Left ventricle myocardium inferior (tissue), 1 donor: Measurements from ENCODE around the gene DISP3. TPM values are rescaled to one million over a fixed set of nuclear protein-coding genes. Genes with fewer than 3 reads are reported as not detected.

Source experiments
- DNase-seq: peaks from one replicate; pipeline ENCODE4 v3.0.0-alpha.2; 2020
- H3K27ac ChIP-seq: fragments of 200-600 bp; replicated peaks from 2 replicates; pipeline ENCODE4 v1.8.0; 2021
- H3K27me3 ChIP-seq: fragments of 200-600 bp; 2 replicates; pipeline ENCODE4 v1.8.0; 2021; ENCODE audit warnings: low read depth
- H3K36me3 ChIP-seq: fragments of 200-600 bp; 2 replicates; pipeline ENCODE4 v1.8.0; 2021
- H3K4me1 ChIP-seq: fragments of 200-600 bp; 2 replicates; pipeline ENCODE4 v1.8.0; 2021
- H3K4me3 ChIP-seq: fragments of 200-600 bp; 2 replicates; pipeline ENCODE4 v1.8.0; 2021; ENCODE audit warnings: mild to moderate bottlenecking, moderate library complexity
- H3K9me3 ChIP-seq: fragments of 200-600 bp; replicated peaks from 2 replicates; pipeline ENCODE4 v1.8.0; 2021
- intact Hi-C: fragments of 100-400 bp; cut with micrococcal nuclease; formaldehyde crosslinking; loops from one replicate; pipeline ENCODE4 v1.11.0; 2022
- total RNA-seq: library from RNA; stranded (reverse); fragmentation: NEBNext Ultra II Directional; extraction: Animal tissue kit (Norgen Biotek cat#: 25700); gene quantifications from one replicate; pipeline ENCODE4 v1.2.1, GENCODE V29; 2021
- TF ChIP-seq, protein P1 (sequence below): fragments of 200-600 bp; IDR thresholded peaks from 2 replicates; pipeline ENCODE4 v1.8.0; 2021; ENCODE audit warnings: antibody characterized with exemption, mild to moderate bottlenecking, borderline replicate concordance
- donor health status: DM: no; HTN: yes; CAD: no; lungs with severe emphysema.

DISP3 gene
- total RNA-seq, 1 donor from 2014 or later, result not detected

DNA sequence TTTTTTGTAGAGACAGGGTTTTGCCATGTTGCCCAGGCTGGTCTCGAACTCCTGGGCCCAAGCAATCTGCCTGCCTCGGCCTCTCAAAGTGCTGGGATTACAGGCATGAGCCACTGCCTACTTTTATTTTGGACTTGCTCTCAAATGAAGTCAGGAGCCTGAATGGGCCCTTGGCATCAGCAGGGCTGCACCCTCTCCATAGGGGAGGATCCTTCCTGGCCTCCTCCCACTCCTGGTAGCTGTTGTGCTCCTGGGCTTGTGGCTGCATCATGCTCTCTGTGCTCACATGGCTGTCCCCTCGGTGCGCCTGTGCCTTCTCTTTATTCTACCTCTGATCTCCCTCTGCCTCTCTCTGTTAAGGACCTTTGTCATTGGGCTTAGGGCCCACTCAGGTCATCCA, 46.4 kb upstream of the DISP3 start:
- Histone ChIP-seq H3K36me3 (no peaks in the 10 kb centered on the region), H3K9me3 (no peaks in the 10 kb centered on the region), H3K4me3 (no peak overlapping the region), H3K4me1 (no peaks in the 10 kb centered on the region), H3K27ac (no peak overlapping the region), H3K27me3 (peaks cover 67% of the 10 kb centered on the region)
- intact Hi-C loops, result no loop called here
- TF ChIP-seq, protein P1, sequence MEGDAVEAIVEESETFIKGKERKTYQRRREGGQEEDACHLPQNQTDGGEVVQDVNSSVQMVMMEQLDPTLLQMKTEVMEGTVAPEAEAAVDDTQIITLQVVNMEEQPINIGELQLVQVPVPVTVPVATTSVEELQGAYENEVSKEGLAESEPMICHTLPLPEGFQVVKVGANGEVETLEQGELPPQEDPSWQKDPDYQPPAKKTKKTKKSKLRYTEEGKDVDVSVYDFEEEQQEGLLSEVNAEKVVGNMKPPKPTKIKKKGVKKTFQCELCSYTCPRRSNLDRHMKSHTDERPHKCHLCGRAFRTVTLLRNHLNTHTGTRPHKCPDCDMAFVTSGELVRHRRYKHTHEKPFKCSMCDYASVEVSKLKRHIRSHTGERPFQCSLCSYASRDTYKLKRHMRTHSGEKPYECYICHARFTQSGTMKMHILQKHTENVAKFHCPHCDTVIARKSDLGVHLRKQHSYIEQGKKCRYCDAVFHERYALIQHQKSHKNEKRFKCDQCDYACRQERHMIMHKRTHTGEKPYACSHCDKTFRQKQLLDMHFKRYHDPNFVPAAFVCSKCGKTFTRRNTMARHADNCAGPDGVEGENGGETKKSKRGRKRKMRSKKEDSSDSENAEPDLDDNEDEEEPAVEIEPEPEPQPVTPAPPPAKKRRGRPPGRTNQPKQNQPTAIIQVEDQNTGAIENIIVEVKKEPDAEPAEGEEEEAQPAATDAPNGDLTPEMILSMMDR, result no peak
- no peak for DNase-seq

DNA sequence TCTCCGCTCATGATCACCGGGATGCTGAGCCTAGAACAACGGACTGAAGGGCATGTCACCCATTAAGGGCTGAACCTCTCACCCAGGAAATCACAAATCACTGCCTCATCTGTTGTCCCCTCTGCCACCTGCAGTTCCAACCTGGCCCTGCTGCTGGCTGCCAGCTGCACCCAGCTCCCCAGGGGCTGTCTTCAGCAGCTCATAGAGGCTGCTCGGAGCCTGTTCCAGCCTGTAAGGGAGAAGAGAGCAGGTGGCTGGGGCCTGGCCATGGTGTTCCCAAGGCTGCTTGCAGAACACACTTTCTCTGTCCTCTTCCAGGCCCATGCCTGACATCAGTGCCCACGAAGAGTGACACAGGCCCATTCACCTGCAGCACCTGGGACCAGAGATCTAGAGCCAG, 44.5 kb upstream of the DISP3 start:
- no peak for DNase-seq
- H3K27me3 ChIP-seq, result peaks cover 87% of the 10 kb centered on the region
- TF ChIP-seq, protein P1, result no peak
- intact Hi-C loops, result no loop called here
- H3K4me3 ChIP-seq, result no peak overlapping the region
- no peaks in the 10 kb centered on the region for H3K36me3 ChIP-seq
- no peaks in the 10 kb centered on the region for H3K9me3 ChIP-seq
- H3K4me1 ChIP-seq, result no peaks in the 10 kb centered on the region
- no peak overlapping the region for H3K27ac ChIP-seq

GRCh38 chr1:11434926-11435325, 44.0 kb upstream of the DISP3 start:
- no peak for DNase-seq
- intact Hi-C loops, result no loop called here
- Histone ChIP-seq H3K4me1 (no peaks in the 10 kb centered on the region), H3K27ac (no peak overlapping the region), H3K9me3 (no peaks in the 10 kb centered on the region), H3K4me3 (no peak overlapping the region), H3K27me3 (peaks cover 90% of the 10 kb centered on the region), H3K36me3 (no peaks in the 10 kb centered on the region)
- TF ChIP-seq, protein P1, result no peak

GRCh38 chr1:11438996-11439395, 40.0 kb upstream of the DISP3 start:
- H3K9me3 ChIP-seq, result no peaks in the 10 kb centered on the region
- no peak overlapping the region for H3K4me3 ChIP-seq
- H3K27me3 ChIP-seq, result peaks cover 91% of the 10 kb centered on the region
- no peak for DNase-seq
- H3K4me1 ChIP-seq, result no peaks in the 10 kb centered on the region
- TF ChIP-seq, protein P1, result no peak
- H3K36me3 ChIP-seq, result no peaks in the 10 kb centered on the region
- no peak overlapping the region for H3K27ac ChIP-seq
- intact Hi-C loops, result no loop called here

GRCh38 chr1:11441211-11441952, 37.6 kb upstream of the DISP3 start:
- no peaks in the 10 kb centered on the region for H3K4me1 ChIP-seq
- no peaks in the 10 kb centered on the region for H3K36me3 ChIP-seq
- TF ChIP-seq, protein P1, result no peak
- intact Hi-C loops, result no loop called here
- H3K9me3 ChIP-seq, result no peaks in the 10 kb centered on the region
- no peak overlapping the region for H3K4me3 ChIP-seq
- no peak for DNase-seq
- H3K27ac ChIP-seq, result no peak overlapping the region
- H3K27me3 ChIP-seq, result peaks cover 91% of the 10 kb centered on the region
